Activated naive CD4-positive, alpha-beta T cell treated with anti-CD3 and anti-CD28 coated beads, Interleukin-2, amount 50 U/mL, for 16 hours (primary cell): ENCODE data around the gene RRAGC.
"Not testable (repeated sequence)": the region's sequence is repeated elsewhere in the genome, so short reads cannot be mapped to it uniquely, and the experiment has no call there.

Experiments used
- DNase-seq: peaks from one replicate; pipeline ENCODE4 v3.0.0-alpha.2; 2020

The RRAGC gene

DNA sequence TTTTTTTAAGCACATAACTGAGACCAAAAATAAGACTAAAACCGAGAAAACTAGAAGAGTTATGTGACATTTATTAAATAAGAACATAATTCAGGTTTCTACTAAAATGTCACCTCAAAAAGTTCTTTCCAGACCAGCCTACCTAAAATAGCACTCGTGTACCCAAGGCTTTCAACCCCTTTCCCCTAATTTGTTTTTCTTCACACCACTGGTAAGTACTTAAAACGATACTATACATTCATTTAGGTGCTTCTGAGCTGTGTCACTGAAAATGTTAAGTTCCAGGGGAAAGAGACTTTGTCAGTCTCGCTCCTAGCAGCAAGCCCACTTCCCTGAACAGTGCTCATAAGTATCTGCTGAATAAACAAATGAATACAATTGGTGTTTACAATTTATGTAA lies 6.8 kb downstream of the RRAGC start:
- DNase-seq, result no peak

DNA sequence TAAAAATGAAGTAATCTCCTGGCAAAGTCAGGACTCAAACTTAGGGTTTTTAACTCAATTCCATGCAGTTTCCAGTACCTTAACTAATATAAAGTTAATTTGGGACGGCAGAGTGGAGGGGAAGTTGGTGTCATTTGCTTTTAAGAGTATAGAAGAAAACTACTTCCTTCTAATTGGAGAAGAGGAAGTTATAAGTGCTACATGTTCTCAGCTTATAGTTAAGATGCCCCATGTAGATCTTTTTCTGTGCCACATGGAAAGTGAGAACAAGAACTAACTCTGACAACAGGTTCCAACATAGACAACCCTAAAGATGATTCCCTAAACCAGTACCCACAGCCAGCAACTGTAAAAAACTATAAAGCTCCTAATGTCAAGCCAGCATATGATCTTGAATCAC lies 11.5 kb downstream of the RRAGC start:
- no peak for DNase-seq

GRCh38 chr1:38846210-38846609 lies 13.4 kb downstream of the RRAGC start:
- DNase-seq, result no peak

GRCh38 chr1:38845088-38845487 lies 14.5 kb downstream of the RRAGC start:
- not testable (repeated sequence) for DNase-seq

DNA sequence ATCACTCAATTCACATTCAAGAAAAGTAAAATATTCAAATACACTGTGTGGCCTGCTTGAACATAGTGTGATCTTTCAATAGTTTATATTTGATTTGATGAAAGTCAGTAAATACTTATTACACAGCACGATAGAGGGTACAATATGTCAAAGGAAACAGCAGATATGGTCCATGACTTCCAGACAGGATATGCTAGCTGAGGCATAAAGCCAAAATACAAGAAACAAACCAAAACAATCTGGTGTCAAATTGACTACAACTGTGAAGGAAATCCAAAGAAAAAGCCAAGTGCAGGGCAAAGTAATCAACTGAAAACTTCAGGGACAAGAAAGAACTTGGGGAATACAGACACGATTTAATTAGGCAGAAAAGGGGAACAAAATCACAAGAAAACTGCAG lies 19.3 kb downstream of the RRAGC start:
- DNase-seq, result no peak

DNA sequence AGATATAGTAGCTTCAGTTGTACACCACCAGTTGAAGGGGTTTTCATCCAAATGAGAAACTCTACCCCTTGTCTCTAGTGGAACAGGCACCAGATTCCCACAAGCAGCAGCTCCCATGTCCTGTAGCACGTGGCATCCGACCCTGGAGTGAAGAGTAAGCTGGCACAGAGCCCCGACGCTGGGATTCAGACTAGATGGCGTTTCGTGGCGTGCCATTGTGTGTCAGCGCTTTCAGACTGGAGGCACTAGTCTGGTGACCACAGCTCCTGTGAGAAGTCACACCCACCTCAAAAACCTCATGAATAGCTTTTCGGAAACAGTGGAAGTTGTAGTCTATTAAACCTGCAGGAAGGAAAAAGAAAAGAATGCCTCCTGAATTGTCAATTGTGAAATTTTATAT lies 20.2 kb downstream of the RRAGC start:
- DNase-seq, result no peak

DNA sequence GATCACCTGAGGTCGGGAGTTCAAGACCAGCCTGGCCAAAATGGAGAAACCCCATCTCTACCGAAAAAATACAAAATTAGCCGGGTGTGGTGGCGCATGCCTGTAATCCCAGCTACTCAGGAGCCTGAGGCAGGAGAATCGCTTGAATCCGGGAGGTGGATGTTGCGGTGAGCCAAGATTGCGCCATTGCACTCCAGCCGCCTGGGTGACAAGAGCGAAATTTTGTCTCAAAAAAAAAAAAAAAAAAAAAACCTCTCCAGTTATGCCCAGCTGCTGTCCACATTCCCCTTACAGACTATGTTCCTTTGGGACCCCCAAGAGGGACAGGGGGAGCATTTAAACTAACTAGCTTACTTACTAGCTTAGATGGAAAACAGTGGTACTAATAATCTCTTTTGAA lies 23.3 kb downstream of the RRAGC start:
- DNase-seq, result not testable (repeated sequence)

GRCh38 chr1:38834937-38835827 lies 24.4 kb downstream of the RRAGC start:
- peak; percentile 20 for DNase-seq

- no peak for DNase-seq
Measured at GRCh38 chr1:38834221-38834782, 25.3 kb downstream of the RRAGC start.

DNA sequence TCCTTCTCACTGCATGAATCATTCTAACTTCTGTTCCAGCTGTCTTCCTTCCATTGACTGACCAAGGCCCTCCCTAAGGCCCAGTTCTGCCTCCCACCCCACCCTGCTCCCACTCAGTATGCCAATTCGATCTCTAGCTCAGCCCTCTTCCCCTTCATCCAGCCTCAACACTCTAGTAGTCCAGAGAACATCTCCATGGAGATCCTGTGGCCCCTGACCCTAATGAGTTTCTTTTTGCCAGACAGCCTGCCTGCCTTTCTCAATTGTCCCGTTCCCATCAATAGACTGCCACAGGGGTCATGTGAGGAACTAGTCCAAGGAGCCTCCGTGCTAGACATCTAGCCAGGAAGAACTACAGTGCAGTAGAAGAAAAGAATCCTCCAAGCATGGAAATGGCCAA lies 26.4 kb downstream of the RRAGC start:
- DNase-seq, result no peak

GRCh38 chr1:38832370-38832734 lies 27.2 kb downstream of the RRAGC start:
- DNase-seq, result no peak

DNA sequence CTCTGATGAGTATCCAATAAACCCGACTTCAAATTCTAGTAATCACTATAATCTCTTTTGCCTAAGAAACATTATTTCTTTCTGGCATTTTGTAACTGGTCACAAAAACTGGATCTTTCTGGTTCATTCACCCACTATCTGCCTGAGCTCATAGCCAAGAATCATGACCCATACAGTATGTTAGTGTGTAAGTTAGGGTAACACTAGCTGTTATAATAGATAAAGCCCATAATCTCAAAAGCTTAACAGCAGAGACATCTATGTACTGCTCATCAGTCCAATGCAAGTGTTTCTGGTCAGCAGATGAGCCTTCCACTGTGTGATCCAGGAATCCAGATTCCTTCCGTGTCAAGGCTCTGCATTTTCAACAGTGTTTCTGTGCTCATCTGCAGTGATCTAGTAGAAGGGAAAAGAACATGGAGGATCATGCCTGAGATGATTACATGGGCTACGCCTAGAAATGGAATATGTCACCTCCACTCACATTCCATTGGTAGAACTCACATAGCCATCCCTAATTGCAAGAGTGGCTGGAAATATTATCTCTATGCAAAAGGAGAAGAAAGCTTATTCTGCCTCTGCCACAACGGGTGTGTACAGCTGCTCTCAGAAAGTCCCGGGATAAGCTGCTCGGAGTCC lies 27.7 kb downstream of the RRAGC start:
- DNase-seq, result no peak

- DNase-seq, result no peak
Measured at GRCh38 chr1:38829368-38829767, 30.2 kb downstream of the RRAGC start.

- DNase-seq, result no peak
Measured at GRCh38 chr1:38827318-38827717, 32.3 kb downstream of the RRAGC start.

DNA sequence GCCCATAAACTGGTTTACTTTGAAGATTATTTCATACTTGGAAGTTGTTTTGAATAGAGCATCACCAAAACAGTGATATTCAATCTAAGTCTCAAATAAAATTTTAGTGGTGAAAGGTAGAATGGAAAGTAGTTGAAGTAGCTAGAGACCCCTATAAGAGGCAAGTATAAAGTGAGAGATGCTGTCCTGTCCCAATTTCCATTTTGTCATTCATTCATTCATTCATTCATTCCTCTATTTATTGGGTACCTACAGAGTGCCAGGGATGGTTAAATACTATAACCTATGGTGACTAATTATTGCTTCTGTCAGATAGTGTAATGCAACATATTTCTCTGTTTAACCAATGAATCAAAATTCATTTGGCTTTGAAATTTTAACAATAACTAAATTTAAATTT lies 32.7 kb downstream of the RRAGC start:
- no peak for DNase-seq

DNA sequence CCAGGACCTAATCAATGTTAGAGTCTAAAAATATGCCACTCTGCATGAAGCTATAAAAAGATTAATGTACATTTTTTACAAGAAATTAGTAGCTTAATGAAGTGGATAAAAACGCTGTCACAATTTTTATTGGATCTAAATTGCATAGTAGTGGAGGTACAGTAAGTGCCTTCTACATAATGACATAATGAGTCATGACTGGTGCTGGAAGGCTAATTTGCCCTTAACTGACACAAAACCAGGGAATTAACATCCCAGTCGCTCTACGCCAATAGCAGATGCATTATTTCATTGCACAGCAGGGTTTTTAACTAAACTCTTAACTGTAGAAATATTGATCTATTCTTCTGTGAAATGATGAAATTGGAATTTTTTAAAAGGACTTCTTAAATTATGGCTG lies 33.3 kb downstream of the RRAGC start:
- DNase-seq, result no peak

DNA sequence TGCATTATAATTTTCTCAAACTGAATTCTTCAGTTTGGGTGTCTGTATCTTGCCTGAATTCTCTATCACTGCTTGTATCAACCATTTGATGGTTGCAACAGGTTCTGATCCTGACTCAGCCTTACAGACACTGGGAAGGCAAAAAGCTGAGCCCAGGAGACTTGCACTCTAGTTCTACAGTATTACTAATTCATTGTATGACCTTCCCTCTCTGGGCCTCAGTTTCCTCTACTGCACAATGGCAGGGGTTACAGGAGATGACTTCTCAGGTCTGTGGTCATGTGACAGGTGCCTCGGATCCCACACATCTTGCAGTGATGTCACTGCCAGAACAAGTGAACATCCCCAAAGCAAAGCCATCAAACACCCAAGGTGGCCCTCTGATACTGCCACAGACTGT lies 38.7 kb downstream of the RRAGC start:
- no peak for DNase-seq

- no peak for DNase-seq
Measured at GRCh38 chr1:38819516-38819915, 40.1 kb downstream of the RRAGC start.

GRCh38 chr1:38819040-38819439 lies 40.5 kb downstream of the RRAGC start:
- no peak for DNase-seq

- peak; percentile 64 for DNase-seq
Measured at GRCh38 chr1:38818175-38818976, 41.2 kb downstream of the RRAGC start.

DNA sequence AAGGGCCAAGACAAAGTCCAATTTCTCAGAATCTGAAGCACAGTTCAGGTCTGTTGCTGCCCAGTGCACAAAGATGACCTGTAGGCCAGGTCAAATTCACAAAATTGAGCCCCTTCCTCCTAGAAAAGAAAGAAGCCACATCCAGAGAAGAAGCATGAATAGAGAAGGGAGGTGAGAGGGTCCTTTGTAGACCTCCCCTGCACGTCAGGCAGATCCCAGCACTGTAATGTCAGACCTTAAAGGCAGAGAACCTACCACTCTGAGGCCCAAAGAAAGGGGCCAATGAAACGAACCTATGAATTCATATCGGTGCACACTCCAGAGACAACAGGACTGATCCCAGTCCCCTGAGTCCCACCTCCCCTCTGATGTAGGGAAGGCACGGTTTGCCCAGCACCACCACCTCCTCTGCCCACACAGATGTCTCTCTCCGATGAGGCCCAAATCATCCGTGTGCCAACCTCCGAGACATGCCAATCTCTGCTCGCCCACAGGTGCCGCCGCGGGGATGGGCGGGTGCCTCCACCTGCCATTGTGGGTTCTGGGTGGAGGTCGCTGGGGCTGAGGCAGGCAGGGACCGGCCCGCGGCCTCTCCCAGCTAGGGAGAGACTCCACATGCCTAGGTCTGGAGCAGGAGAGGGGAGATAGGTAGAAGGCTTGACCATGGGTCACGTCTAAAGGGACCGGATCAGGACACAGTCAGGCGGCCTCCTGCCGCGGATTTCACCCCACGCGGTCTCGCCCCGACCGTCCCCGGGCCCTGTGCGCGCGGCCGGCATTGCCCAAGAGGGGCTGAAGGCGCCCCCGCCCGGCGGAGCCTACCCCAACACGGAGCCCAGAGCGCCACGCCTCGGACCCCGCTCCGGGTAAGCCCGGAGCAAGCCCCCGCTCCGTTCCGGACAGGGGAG lies 42.1 kb downstream of the RRAGC start:
- DNase-seq, result no peak

DNA sequence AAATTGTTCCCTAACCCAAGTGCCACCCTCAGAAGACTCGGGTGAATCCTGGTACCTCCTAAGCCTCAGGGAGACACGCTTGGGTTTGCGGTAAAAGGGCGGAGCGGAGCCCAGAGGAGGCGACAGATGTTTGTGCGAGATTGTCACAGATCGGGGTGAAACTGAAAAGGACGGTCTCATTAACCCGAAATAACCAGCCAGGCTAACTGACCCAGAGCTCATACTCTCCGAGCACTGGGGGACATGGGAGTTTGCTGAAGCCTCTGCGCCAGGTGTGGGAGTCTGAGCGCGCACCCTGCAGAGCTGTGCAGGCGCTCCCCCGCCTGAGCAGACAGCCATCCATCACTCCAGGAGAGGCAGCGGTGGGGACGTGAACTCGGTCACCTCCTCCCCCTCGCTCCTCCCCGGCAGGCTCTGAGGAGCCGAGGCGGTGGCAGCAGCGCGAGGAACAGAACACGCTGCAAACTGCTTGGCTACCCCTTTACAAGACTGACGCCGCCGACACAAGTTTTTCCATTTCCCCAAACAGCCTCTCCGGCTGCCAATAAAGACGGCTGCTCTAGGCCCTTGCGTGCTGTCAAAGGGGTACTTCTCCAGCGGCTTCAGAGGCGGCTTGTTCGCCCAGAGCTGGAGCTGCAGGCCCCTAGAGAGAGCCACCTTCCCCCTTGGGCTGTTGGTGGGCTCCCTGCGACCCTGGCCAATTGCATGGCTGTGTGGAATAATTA lies 43.5 kb downstream of the RRAGC start:
- DNase-seq, result no peak
